Activated CD4-positive, alpha-beta T cell treated with anti-CD3 and anti-CD28 coated beads, Interleukin-2, amount 10 ng/mL, durations not matched to agents 24 days and 14 days (primary cell): Measurements from ENCODE around the gene LDHB. TPM values are rescaled to one million over a fixed set of nuclear protein-coding genes. Genes with fewer than 3 reads are reported as not detected.

ENCODE experiments used
- total RNA-seq: library from RNA; stranded (reverse); gene quantifications from 2 replicates; pipeline ENCODE4 v1.2.3, GENCODE V29; 2022

The LDHB gene
- total RNA-seq, 1 donor from 2014 or later, result 1,574 TPM

Other genes starting within 250 kb of the LDHB start
- gene PYROXD1, start 220.2 kb downstream of the LDHB start, total RNA-seq, result 32.7 and 36.7 TPM in 2 replicates
- 61.9 and 64.9 TPM in 2 replicates for gene RECQL, start 156.2 kb downstream of the LDHB start, total RNA-seq
- 41.1 and 42.9 TPM in 2 replicates for gene GOLT1B, start 156.1 kb downstream of the LDHB start, total RNA-seq
- 0.59 and 1.0 TPM in 2 replicates for gene SPX, start 131.5 kb downstream of the LDHB start, total RNA-seq
- gene GYS2, start 53.0 kb downstream of the LDHB start, total RNA-seq, result 0.17 TPM in 1 of 2 replicates, not detected in the other
- not detected in 2 replicates for gene KCNJ8, start 116.9 kb upstream of the LDHB start, total RNA-seq